GDM1 (cell line): Measurements from ENCODE around the gene BCL11B.
"Not testable (repeated sequence)": the region's sequence is repeated elsewhere in the genome, so short reads cannot be mapped to it uniquely, and the experiment has no call there.

Source experiments
- DNase-seq: peaks from one replicate; lab custom pipeline; 2025; lab: John Stamatoyannopoulos, UW

Gene BCL11B

GRCh38 chr14:99239661-99240092 lies 32.3 kb downstream of the BCL11B start:
- DNase-seq, result no peak

- DNase-seq, result no peak
Measured at GRCh38 chr14:99238216-99238615, 33.8 kb downstream of the BCL11B start.

GRCh38 chr14:99237288-99237687 lies 34.7 kb downstream of the BCL11B start:
- no peak for DNase-seq

GRCh38 chr14:99236386-99237138 lies 35.4 kb downstream of the BCL11B start:
- DNase-seq, result no peak

- DNase-seq, result no peak
Measured at GRCh38 chr14:99235582-99236320, 36.2 kb downstream of the BCL11B start.

GRCh38 chr14:99234961-99235571 lies 36.9 kb downstream of the BCL11B start:
- no peak for DNase-seq

GRCh38 chr14:99234355-99234754 lies 37.6 kb downstream of the BCL11B start:
- no peak for DNase-seq

GRCh38 chr14:99233222-99234035 lies 38.6 kb downstream of the BCL11B start:
- no peak for DNase-seq

GRCh38 chr14:99232714-99233214 lies 39.2 kb downstream of the BCL11B start:
- DNase-seq, result no peak

- DNase-seq, result no peak
Measured at GRCh38 chr14:99231850-99232713, 39.9 kb downstream of the BCL11B start.

GRCh38 chr14:99231161-99231849 lies 40.7 kb downstream of the BCL11B start:
- DNase-seq, result no peak

GRCh38 chr14:99230208-99231151 lies 41.5 kb downstream of the BCL11B start:
- no peak for DNase-seq

- DNase-seq, result no peak
Measured at GRCh38 chr14:99229654-99230207, 42.3 kb downstream of the BCL11B start.

- DNase-seq, result not testable (repeated sequence)
Measured at GRCh38 chr14:99228760-99229159, 43.2 kb downstream of the BCL11B start.

- no peak for DNase-seq
Measured at GRCh38 chr14:99226687-99227086, 45.3 kb downstream of the BCL11B start.

- no peak for DNase-seq
Measured at GRCh38 chr14:99225436-99226203, 46.4 kb downstream of the BCL11B start.

GRCh38 chr14:99224948-99225347 lies 47.0 kb downstream of the BCL11B start:
- no peak for DNase-seq
